SU-DHL-6 (cell line): Measurements from ENCODE around the gene CTAGE15.
"Not testable (repeated sequence)": the region's sequence is repeated elsewhere in the genome, so short reads cannot be mapped to it uniquely, and the experiment has no call there.

Source experiments
- EZH2phosphoT487 ChIP-seq: fragments of 200-600 bp; sonication (generic), shearing (Covaris generic); conservative IDR thresholded peaks from 2 replicates; pipeline ENCODE4 v1.6.1; 2018; ENCODE audit warnings: mild to moderate bottlenecking, antibody characterized with exemption, low read length, moderate library complexity, mixed read lengths
- TF ChIP-seq, protein P1 (sequence below): fragments of 200-600 bp; sonication (generic); IDR thresholded peaks from one replicate; pipeline ENCODE4 v1.5.1; 2017; ENCODE audit warnings: antibody characterized with exemption, mild to moderate bottlenecking, low read length, moderate library complexity; ENCODE audit not compliant: insufficient read depth, poor library complexity, severe bottlenecking

DNA sequence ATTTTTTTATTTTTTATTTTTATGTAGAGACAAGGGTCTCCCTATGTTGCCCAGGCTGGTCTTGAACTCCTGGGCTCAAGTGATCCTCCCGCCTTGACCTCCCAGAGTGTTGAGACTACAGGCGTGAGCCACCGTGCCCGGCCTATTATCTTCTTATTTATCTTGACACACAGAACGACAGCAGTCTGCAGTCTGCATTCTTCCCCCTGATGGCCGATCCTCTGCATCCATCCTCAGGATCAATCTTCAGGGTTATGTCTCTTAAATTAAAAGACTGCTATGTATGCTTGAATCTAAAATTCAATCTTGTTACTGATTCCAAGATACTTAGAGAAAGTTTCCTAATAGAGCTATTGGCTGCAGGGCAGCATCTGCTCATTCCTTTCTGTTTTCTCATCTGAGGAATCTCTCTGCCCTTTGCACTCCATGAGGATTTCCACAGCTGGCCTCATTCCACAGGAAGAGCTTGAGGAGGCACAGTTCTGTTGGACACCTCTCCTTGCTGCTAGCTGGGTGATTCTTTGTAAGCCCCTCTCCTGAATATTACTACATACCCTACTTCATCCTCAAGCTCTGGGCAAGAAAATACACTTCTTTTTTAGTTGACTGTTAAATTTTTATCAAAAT is 38.3 kb upstream of the CTAGE15 start:
- TF ChIP-seq, protein P1, sequence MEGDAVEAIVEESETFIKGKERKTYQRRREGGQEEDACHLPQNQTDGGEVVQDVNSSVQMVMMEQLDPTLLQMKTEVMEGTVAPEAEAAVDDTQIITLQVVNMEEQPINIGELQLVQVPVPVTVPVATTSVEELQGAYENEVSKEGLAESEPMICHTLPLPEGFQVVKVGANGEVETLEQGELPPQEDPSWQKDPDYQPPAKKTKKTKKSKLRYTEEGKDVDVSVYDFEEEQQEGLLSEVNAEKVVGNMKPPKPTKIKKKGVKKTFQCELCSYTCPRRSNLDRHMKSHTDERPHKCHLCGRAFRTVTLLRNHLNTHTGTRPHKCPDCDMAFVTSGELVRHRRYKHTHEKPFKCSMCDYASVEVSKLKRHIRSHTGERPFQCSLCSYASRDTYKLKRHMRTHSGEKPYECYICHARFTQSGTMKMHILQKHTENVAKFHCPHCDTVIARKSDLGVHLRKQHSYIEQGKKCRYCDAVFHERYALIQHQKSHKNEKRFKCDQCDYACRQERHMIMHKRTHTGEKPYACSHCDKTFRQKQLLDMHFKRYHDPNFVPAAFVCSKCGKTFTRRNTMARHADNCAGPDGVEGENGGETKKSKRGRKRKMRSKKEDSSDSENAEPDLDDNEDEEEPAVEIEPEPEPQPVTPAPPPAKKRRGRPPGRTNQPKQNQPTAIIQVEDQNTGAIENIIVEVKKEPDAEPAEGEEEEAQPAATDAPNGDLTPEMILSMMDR: not testable (repeated sequence)
- not testable (repeated sequence) for TF ChIP-seq EZH2phosphoT487
